Measurements from ENCODE around the gene LMNA.

Gene LMNA

GRCh38 chr1:156146769-156147405, 32.4 kb downstream of the LMNA start:
- no peak for TF ChIP-seq CTCF (IDR thresholded peaks at IDR 0.05; ENCODE audit: low read depth, low read length)
- DNase-seq (ENCODE audit: extremely low read depth, low read depth), result no peak

GRCh38 chr1:156148216-156148615, 33.7 kb downstream of the LMNA start:
- TF ChIP-seq CTCF (IDR thresholded peaks at IDR 0.05; ENCODE audit: low read depth, low read length), result no peak
- DNase-seq (ENCODE audit: extremely low read depth, low read depth), result no peak

GRCh38 chr1:156149374-156150332, 35.1 kb downstream of the LMNA start:
- no peak for DNase-seq (ENCODE audit: extremely low read depth, low read depth)
- no peak for TF ChIP-seq CTCF (IDR thresholded peaks at IDR 0.05; ENCODE audit: low read depth, low read length)

GRCh38 chr1:156150333-156151011, 36.0 kb downstream of the LMNA start:
- no peak for DNase-seq (ENCODE audit: extremely low read depth, low read depth)
- TF ChIP-seq CTCF (IDR thresholded peaks at IDR 0.05; ENCODE audit: low read depth, low read length), result no peak

GRCh38 chr1:156151093-156151688, 36.7 kb downstream of the LMNA start:
- no peak for TF ChIP-seq CTCF (IDR thresholded peaks at IDR 0.05; ENCODE audit: low read depth, low read length)
- DNase-seq (ENCODE audit: extremely low read depth, low read depth), result no peak

- no peak for DNase-seq (ENCODE audit: extremely low read depth, low read depth)
- TF ChIP-seq CTCF (IDR thresholded peaks at IDR 0.05; ENCODE audit: low read depth, low read length), result no peak
Measured at GRCh38 chr1:156152628-156153027, 38.1 kb downstream of the LMNA start.
